NCI-H460 (cell line): ENCODE results near the gene MASP1. TPM values are rescaled to one million over a fixed set of nuclear protein-coding genes. Genes with fewer than 3 reads are reported as not detected.

Experiments
- DNase-seq: peaks from one replicate; pipeline ENCODE4 v3.0.0-alpha.2; 2016; ENCODE audit warnings: low read depth; ENCODE audit errors: extremely low read depth
- total RNA-seq: library from RNA; depleted of rRNA; stranded (reverse); fragments of >200 nt; shearing (Covaris generic); gene quantifications from 2 replicates; pipeline ENCODE4 v1.2.3, GENCODE V29; 2014; rRNA removed

MASP1 gene
- total RNA-seq, 1 experiment from 2014 or later: 0.02 TPM

DNA sequence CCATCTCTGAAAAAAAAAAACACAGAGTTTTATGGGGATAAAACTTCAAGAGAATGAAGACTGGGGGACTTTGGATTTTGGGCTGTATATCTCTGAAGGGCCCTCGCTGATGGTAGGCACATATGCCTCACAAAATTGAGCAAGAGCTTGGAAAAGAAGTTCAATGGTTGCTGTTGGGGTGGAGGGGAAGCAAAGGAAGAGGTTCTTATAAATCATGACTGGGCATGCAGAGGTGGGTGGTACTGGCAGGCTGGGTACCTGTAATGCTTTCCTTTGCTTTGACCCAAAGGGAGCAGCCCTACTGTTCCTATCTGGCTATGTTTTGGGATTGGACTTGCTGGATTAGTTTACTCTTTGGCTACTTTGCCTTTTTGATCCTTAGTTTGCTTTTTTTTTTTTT is 100.3 kb downstream of the MASP1 start:
- no peak for DNase-seq

- DNase-seq: no peak
Measured at GRCh38 chr3:187188931-187189330, 102.6 kb downstream of the MASP1 start.

DNA sequence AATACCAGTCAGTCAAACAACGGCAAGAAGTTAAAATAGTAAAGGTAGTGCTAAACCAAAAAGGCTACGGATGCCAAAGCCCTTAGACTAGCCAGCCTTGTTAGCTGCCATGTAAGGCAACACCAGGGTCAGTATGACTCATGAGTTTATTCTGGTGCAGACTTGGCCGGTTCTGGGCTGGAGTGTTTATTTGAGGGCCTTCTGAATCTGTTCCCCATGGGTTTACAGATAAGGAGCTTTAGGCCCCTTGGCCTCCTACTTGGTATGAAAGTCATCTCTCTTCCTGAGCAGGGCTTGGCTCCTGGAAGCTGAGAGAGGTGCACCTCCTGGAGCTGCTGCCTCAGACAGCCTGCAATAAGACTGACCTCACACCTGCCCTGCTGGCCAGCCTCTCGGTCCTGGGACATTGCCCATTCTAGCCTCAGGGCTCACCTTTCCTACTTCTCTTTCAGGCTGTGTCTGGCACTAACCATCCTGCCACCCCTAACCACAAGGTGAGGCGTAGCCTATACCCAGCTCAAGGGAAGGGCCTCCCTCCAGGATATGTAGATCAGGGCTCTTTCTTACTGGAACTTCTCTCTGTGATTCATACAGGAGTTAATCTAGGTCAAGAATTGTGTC is 104.6 kb downstream of the MASP1 start:
- DNase-seq: no peak

GRCh38 chr3:187186375-187186774 is 105.2 kb downstream of the MASP1 start:
- DNase-seq: no peak

- no peak for DNase-seq
Measured at GRCh38 chr3:187185759-187186158, 105.8 kb downstream of the MASP1 start.

Other genes starting within 250 kb of the MASP1 start
- gene RPL39L, start 152.2 kb downstream of the MASP1 start, total RNA-seq: 62.6 and 86.2 TPM in 2 replicates
- not detected in 2 replicates for gene RTP1, start 94.3 kb downstream of the MASP1 start, total RNA-seq
- not detected in 2 replicates for gene RTP4, start 76.6 kb upstream of the MASP1 start, total RNA-seq